NOMO-1 treated with dmso at 0.1 percent for 144 hours (cell line): ENCODE measurements around the gene ERO1B.
"Not testable (repeated sequence)": the region's sequence is repeated elsewhere in the genome, so short reads cannot be mapped to it uniquely, and the experiment has no call there.

ENCODE experiments used
- DNase-seq: peaks from one replicate; lab custom pipeline; 2025; ENCODE audit not compliant: unreplicated experiment; lab: John Stamatoyannopoulos, UW

ERO1B gene, protein sequence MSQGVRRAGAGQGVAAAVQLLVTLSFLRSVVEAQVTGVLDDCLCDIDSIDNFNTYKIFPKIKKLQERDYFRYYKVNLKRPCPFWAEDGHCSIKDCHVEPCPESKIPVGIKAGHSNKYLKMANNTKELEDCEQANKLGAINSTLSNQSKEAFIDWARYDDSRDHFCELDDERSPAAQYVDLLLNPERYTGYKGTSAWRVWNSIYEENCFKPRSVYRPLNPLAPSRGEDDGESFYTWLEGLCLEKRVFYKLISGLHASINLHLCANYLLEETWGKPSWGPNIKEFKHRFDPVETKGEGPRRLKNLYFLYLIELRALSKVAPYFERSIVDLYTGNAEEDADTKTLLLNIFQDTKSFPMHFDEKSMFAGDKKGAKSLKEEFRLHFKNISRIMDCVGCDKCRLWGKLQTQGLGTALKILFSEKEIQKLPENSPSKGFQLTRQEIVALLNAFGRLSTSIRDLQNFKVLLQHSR

DNA sequence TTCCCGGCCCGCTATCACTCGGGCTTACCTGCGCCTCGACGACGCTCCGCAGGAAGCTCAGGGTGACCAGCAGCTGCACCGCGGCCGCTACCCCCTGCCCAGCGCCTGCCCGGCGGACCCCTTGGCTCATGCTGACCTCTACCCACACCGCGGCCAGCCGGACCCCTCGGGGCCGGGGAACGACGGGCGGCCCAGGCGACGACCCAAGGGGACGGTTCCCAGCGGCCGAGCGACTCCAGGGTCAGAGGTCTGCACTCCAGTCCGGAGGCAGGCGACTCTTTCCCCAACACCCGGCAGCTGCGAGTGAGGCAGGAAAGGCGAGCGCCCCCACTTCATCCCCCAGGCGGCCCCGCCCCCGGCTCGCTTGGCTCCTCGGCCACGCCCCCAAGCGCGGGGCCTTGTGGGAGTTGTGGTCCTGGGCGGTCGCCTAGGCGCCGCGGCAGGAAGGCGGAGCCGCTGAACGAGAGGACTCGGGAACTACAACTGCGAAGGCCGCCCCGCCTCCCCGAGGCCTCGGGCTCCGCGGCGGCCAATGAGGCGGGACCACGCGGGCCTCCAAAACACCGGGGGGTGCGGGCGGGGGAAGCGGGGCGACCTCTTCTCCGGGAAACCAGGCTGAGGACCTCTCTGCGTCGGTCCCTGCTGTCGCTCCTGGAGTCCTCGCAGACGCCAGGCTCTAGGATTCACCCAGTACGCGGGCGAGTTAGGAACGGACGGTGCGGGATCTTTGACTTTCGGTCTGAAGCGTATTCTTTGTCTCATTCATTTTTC, at the start of gene ERO1B:
Gene ERO1B (minus strand): TSS at position 305 of the 771 bp plus-strand sequence. CDS start 175 bp downstream, at position 130.
- peak; percentile 94 for DNase-seq

DNA sequence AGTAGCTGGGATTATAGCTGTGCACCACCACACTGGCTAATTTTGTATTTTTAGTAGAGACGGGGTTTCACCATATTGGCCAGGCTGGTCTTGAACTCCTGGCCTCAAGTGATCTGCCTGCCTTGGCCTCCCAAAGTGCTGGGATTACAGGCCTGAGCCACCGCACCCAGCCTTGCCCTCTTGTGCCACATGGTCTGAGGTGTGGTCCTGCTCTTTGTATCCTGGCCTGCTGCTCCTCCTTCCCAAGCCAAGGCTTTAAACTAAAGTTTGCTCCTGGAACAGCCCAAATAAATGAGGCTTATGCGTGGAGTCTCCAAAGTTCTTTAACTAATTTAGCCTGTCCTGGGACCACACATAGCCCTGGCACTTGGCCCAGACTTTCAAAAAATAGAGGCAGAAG, 49.7 kb upstream of the ERO1B start:
- DNase-seq = not testable (repeated sequence)

DNA sequence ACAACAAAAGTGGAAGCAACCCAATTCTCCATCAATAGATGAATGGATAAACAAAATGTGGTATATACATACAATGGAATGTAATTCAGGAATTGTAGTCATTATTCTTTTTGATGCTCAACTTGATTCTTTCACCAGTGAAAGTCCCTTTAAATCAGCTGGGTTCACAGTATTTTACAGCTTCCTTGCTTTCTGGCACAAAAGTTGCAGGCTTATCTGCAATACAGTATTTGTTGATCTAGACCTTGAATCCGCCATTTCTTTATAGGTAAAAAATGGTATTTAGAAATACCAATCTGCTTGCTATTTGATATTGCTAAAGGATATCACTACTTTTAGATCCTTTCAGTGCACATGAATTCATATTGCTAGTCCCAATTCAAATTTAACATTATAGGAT, 44.7 kb upstream of the ERO1B start:
- no peak for DNase-seq

DNA sequence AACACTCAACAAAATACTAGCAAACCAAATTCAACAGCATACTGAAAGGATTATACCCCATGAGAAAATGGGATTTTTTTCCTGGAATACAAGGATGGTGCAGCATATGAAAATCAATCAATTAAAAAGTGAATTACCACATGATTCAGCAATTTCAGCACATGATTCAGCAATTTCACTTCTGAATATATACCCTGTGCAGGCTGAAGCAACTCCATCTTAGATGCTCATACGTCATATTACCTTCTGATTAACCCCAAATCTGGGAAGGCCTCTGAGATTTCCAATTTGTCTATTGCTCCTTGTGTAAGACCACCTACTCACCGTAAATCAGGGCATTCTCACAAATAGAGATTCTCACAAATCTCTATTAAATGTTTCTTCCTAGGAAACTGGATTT, 43.8 kb upstream of the ERO1B start:
- no peak for DNase-seq

DNA sequence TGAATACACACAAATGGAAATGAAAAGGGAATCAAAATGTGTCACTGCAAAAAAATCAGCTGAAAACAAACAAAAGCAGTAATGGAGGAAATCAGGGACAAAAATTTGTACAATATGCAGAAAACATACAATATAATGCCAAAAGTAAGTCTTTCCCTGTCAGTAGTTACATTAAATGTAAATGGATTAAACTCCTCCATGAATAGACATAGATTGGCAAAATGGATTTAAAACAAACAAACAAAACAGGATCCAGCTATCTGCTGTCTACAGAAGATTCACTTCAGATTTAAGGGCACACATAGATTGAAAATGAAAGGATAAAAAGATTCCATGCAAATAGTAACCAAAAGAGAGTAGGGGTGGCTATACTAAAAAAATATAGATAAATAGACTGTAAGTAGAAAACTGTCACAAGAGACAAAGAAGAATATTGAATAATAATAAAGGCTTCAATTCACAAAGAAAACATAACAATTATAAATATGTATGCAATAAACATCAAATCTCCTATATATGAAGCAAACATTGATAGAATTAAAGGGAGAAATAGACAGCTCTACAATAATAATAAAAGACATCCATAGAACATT, 42.2 kb upstream of the ERO1B start:
- no peak for DNase-seq

DNA sequence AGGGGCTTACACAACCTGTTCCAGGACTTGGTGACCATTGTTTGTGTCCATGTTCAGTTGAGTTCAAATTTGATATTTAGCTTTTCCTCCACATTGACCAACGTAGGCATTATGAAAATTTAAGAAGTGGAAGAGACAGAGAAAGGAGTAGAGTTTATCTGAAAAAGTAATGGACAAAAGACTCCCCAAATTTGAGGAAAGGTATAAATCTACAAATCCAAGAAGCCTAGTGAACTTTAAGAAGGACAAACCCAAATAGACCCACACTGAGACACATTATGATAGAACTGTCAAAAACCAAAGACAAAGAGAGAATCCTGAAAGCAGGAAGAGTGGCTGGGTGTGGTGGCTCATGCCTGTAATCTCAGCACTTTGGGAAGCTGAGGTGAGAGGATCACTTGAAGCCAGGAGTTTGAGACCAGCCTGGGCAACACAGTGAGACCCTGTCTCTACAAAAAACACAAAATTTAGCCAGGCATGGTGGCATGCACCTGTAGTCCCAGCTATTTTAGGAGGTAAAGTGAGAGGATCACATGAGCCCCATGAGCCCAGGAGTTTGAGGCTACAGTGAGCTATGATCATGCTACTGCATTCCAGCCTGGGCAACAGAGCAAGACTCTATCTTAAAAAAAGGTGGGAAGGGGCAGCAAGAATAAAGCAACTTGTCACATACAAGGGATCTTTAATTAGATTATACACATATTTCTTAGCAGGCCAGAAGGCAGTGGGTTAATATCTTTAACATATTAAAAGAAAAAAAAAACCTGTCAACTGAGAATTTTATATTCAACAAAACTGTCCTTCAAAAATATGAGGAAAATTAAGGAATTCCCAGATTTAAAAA, 41.0 kb upstream of the ERO1B start:
- DNase-seq = no peak

DNA sequence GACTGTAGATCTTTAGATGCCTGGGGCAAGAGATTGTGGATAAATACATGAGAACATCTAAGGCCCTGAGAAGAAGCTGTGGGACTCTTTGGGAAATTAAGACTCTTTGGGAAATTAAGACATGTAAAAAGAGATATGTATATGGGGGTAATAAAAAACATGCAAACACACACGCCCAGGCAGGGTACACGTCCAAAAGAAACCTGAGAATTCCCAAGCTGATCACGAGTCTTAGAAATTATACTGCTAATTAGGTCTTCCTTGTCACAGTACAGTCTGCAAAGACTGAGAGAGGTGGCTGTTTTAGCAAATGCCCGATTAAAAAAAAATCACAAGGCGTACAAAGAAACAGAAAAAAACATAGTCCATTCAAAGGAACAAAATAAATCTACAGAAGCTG, 39.3 kb upstream of the ERO1B start:
- DNase-seq = no peak

DNA sequence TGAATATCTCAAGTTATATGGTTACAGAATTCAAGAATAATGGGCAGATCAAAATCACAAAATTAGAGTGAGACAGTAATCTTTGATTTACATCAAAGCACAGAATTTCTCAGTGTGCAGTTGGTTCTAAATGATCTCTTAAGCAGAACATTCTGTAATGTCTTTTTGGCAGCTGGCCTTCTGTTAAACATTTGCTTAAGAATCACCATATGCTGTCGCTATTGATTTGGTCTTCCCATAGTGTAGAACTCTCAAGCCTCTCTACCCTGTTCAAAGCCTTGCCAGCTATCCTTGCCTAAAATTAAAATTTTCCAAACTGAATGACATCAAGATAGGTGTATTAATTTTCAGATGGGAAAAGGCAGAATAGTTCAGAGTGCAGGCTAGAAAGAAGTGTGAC, 38.9 kb upstream of the ERO1B start:
- no peak for DNase-seq

DNA sequence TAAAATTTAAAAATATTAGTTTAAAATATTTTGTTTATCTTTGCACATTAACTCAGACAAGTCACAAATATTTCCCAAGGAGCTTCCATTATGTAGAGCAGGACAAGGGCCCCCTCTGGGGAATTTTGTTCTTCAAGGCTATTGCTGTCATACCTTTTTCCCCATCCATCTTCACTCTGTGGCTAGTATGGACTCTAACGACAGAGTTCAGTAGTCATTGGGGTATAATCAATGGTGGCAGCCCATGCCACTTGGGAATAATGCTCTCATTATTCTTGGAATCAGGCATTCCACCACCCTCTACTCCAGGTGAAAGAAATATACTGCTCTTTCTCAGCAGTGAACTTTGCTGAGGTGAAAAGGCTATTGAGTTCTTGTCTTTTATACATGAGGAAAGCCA, 38.5 kb upstream of the ERO1B start:
- DNase-seq = no peak

DNA sequence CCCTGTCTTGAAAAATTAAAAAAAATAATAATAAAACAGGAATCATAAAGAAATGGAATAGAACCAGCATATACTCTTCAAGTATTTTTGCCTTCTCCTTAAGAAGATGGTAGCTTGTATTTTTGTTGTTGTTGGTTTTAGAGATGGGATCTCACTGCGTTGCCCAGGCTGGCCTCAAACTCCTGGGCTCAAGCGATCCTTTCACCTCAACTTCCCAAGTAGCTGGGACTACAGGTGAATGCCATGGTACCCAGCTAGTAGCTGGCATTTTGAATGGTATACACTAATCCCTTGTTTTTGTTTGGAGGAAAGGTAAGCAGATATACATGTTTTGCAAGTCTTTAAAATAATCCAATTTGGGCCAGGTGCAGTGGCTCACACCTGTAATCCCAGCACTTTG, 34.7 kb upstream of the ERO1B start:
- DNase-seq = no peak

DNA sequence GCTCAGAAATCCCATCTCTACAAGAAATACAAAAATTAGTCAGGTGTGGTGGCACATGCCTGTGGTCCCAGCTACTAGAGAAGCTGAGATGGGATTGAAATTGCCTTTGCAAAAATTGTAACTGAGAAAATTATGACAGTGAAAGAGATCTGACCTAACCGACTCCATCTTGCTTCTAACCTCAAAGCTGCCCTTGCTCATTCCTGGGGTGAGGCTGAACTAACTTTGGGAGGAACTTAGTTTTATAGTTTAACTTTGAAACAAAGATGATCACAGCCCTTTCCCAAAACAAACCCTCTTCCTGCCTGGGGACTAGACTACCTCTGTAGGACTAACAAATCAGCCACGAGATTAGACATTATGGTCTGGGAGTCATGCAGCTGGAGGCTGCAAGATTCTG, 33.8 kb upstream of the ERO1B start:
- no peak for DNase-seq

DNA sequence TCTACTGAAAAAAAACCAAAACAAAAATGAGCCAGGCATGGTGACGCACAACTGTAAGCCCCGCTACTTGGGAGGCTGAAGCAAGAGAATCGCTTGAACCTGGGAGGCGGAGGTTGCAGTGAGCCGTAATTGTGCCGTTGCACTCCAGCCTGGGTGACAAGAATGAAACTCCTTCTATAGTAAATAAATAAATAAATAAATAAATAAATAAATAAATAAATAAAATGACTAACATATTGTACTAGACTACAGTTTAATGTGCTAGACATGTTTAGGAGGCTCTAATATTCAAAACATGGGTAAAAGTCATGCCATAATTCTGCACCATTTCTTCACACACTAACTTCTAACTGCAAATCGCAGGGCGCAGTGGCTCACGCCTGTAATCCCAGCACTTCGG, 33.3 kb upstream of the ERO1B start:
- DNase-seq = no peak

DNA sequence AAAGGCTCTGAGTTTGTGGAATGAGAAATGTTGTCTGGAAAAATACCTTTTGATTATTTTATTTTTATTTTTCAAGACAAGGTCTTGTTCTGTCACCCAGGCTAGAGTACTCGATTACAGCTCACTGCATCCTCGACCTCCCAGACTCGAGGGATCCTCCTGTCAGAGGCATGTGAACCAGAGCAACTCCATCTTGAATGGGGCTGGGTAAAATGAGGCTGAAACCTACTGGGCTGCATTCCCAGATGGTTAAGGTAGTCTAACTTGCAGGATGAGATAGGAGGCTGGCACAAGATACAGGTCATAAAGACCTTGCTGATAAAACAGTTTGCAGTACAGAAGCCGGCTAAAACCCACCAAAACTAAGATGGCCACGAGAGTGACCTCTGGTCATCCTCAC, 32.3 kb upstream of the ERO1B start:
- not testable (repeated sequence) for DNase-seq

DNA sequence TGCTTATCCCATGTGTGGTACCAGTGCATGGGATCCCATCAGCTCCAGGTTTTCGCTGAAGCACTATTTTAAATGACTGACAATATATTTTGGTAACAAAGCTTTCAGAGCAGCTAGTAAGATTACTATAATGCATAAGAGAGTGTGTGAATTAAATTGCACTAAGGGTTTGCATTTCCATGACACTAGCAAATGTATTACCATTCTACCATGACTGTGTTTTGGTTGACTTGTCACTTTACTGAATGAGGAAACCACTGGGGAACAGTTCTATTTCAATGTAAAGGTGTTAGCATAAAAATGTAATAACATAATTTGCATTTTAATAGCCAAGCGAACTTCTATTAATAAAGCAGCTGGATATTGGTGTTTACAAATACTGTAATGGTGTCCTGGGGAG, 31.7 kb upstream of the ERO1B start:
- DNase-seq = no peak

DNA sequence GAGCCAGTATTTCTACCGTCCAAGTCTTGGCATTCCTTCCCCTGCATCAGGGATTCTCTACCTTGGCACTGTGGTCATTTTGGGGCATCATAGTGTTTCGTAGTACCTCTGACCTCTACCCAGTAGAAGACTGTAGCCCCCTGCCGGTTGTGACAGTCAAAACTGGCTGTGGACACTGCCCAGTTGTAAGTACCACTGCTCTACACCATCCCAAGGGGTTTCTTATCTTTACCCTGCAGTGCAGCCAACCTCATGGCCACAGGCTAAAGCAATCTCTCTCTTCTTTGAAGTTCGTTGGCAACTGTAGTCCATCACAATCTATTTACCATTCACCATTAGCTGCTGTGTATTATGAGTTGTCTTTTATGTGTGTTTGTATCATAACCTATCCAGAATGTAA, 29.3 kb upstream of the ERO1B start:
- no peak for DNase-seq

DNA sequence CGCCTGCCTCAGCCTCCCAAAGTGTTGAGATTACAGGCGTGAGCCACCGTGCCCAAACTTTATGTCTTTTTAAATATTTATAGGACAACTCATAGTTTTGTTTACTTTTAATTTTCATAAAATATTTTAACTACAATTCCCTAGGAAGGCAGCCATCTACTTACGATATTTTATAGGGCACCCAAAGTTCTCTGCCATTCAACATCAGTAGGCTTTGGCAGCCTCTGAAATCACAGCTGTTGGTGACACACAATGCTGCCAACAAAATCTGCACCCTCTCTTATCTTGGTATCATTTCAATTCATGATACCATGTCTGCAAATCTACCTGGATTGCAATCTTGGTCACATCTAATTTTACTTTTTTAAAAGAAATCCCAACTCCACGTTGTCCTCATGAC, 27.1 kb upstream of the ERO1B start:
- DNase-seq = no peak

DNA sequence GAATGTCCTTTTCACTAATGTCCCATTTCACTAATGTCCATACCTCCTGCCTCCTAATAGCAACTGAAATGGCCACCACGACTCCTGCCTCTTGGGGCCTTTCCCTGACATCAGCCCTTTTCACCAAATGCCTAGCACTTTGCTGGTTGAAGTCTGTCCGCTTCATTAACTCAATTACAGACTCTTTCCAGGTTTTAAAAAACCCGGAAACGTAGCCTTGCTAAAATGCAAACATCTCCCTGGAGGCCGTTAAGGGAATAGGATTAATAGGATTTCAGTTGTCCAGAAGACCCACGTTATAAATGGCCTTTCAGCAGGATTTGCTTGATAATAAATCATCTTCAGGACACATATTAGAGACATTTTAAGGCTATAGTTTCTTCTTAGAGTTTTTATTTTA, 25.7 kb upstream of the ERO1B start:
- DNase-seq = no peak

DNA sequence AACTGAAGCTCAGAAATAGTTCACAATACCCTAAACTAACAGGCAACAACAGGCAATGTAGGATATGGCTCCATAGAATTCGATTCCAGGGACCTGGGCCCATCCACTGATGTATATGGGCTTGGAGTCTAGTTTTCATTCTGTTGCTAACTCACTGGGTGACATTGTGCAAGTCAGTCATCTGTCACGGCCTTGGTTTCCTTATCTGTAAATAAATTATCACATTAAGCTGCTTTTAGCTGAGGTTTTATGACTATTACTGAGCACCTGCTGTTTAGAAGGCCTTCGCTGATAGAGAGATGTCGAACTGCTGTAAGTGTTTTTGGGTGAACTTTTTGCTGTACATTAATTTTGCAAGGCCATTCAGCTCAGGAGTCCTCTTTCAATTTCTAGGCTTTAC, 22.9 kb upstream of the ERO1B start:
- DNase-seq = no peak

DNA sequence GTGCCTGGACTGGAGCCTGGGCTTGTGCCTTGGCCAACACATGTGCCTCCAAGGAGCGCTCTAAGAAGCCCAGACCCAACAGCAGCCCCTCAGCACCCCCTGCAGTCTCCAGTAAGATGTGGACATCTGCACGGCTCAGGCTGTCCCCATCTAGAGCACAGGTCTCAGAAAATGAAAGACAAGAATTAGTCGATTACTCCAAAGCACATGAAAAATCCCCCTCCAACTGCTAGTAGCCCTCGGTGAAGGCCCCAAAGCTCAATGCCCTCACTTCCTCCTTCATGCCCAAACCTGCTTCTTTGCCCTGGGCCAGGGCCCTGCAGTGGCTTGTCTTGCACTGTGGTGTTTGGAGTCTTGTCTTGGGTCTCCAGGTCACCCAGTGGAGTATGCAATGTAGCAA, 21.9 kb upstream of the ERO1B start:
- no peak for DNase-seq

DNA sequence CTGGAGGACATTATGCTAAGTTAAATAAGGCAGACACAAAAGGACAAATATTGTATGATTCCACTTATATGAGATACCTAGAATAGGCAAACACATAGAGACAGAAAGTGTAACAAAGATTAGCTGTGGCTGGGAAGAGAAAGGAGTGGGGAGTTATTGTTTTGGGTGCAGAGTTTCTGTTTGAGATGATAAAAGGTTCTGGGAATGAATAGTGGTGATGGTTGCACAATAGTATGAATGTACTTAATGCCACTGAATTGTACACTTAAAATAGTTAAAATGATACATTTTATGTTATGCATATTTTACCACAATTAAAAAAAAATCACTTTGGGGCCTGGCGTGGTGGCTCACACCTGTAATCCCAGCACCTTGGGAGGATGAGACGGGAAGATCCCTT, 21.2 kb upstream of the ERO1B start:
- DNase-seq = no peak

DNA sequence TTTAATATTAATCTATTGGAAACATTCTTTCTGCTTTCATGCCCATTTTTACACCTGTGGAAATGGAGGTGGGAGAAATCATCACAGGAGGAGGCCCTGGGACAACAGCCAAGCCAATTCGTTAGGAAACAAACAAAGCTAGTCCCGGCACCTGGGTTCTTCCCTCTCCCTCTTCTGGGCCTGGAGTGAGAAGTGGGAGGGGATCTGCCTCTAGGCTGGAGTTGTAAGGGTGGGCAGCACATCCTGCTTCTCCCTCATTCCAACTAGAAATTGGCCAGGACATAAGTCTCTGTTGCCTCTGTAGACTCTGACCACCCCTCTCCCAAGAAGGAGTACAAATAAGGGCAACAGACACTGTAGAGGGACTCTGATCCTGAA, 20.2 kb upstream of the ERO1B start:
- DNase-seq = no peak
